K562 (cell line): ENCODE data around the gene FAM78B.

Experiments
- MECOM ChIP-seq: fragments of 250-450 bp; sonication (Bioruptor Pico); IDR thresholded peaks from 2 replicates; pipeline ENCODE4 v1.8.0; 2022; ENCODE audit warnings: inconsistent platforms
- TF ChIP-seq, protein P1 (sequence below), 3 experiments: IDR thresholded peaks in 2 of 3; conservative IDR thresholded peaks in 1 of 3; 2 replicates each; pipeline ENCODE4 v1.5.1; 2011 to 2012; ENCODE audit warnings: low read length in 3 of 3, mild to moderate bottlenecking in 3 of 3, control low read depth in 2 of 3, improper control_type of control experiment in 1 of 3, inconsistent platforms in 1 of 3, low read depth in 1 of 3, mixed read lengths in 1 of 3, moderate library complexity in 1 of 3; ENCODE audit not compliant: insufficient read depth in 2 of 3
- TF ChIP-seq, protein P2 (sequence below): fragments of 250-450 bp; sonication (Bioruptor Pico); IDR thresholded peaks from 2 replicates; pipeline ENCODE4 v1.4.0; 2020; ENCODE audit warnings: mild to moderate bottlenecking, moderate library complexity
- TF ChIP-seq, protein P3 (sequence below): sonication (generic); formaldehyde crosslinking; IDR thresholded peaks from 2 replicates; pipeline ENCODE4 v1.8.1; 2023; ENCODE audit warnings: mild to moderate bottlenecking, missing genetic modification reagents
- TF ChIP-seq, protein P4 (sequence below): IDR thresholded peaks from 2 replicates; pipeline ENCODE4 v1.6.1; 2016; ENCODE audit warnings: missing genetic modification characterization, missing compliant biosample characterization

DNA sequence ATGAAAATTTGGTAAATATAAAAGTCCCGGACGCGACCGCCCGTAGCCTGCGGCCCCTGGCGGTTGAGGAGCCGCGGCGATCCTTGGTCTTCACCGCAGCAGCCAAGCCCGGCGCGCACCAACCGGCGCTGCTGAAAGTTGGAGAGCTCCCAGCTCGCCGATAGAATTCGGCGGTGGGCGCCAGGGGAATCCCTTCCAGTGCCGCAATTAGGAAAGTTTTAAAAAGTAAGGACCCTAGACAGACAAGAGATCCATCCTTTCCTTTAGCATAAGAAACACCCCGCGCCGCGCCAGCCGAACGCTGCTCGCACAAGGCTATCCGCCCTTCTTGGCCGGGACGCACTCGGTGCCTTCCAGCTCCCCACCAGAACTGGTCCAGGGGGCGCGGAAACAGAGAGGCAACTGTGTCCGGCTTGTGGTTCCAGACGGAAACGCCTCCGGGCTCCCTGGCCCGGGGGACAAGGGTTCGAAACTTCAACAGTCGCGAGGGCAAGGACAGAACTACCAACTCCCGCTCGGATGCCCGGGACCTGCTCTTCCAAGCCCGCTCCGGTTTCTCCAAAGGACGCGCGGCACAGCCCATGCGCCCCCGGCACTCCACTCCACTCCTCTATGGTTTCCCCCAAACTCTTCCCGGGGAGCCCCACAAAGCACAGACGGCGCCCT, 1.7 kb downstream of the FAM78B start:
- TF ChIP-seq, protein P1, sequence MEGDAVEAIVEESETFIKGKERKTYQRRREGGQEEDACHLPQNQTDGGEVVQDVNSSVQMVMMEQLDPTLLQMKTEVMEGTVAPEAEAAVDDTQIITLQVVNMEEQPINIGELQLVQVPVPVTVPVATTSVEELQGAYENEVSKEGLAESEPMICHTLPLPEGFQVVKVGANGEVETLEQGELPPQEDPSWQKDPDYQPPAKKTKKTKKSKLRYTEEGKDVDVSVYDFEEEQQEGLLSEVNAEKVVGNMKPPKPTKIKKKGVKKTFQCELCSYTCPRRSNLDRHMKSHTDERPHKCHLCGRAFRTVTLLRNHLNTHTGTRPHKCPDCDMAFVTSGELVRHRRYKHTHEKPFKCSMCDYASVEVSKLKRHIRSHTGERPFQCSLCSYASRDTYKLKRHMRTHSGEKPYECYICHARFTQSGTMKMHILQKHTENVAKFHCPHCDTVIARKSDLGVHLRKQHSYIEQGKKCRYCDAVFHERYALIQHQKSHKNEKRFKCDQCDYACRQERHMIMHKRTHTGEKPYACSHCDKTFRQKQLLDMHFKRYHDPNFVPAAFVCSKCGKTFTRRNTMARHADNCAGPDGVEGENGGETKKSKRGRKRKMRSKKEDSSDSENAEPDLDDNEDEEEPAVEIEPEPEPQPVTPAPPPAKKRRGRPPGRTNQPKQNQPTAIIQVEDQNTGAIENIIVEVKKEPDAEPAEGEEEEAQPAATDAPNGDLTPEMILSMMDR (IDR thresholded peaks at IDR 0.05 in 2 of 3, conservative IDR thresholded peaks at IDR 0.05 in 1 of 3; ENCODE audit: insufficient read depth in 2 of 3, low read depth in 1 of 3, low read length in 3 of 3), result peak; percentile 49 to 70 (median 56)
- TF ChIP-seq MECOM (CRISPR knock-in tag), result no peak
- TF ChIP-seq, protein P2, sequence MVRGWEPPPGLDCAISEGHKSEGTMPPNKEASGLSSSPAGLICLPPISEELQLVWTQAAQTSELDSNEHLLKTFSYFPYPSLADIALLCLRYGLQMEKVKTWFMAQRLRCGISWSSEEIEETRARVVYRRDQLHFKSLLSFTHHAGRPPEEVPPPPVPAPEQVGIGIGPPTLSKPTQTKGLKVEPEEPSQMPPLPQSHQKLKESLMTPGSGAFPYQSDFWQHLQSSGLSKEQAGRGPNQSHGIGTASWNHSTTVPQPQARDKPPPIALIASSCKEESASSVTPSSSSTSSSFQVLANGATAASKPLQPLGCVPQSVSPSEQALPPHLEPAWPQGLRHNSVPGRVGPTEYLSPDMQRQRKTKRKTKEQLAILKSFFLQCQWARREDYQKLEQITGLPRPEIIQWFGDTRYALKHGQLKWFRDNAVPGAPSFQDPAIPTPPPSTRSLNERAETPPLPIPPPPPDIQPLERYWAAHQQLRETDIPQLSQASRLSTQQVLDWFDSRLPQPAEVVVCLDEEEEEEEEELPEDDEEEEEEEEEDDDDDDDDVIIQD, result no peak
- TF ChIP-seq, protein P3, sequence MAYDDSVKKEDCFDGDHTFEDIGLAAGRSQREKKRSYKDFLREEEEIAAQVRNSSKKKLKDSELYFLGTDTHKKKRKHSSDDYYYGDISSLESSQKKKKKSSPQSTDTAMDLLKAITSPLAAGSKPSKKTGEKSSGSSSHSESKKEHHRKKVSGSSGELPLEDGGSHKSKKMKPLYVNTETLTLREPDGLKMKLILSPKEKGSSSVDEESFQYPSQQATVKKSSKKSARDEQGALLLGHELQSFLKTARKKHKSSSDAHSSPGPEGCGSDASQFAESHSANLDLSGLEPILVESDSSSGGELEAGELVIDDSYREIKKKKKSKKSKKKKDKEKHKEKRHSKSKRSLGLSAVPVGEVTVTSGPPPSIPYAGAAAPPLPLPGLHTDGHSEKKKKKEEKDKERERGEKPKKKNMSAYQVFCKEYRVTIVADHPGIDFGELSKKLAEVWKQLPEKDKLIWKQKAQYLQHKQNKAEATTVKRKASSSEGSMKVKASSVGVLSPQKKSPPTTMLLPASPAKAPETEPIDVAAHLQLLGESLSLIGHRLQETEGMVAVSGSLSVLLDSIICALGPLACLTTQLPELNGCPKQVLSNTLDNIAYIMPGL, result no peak
- TF ChIP-seq, protein P4, sequence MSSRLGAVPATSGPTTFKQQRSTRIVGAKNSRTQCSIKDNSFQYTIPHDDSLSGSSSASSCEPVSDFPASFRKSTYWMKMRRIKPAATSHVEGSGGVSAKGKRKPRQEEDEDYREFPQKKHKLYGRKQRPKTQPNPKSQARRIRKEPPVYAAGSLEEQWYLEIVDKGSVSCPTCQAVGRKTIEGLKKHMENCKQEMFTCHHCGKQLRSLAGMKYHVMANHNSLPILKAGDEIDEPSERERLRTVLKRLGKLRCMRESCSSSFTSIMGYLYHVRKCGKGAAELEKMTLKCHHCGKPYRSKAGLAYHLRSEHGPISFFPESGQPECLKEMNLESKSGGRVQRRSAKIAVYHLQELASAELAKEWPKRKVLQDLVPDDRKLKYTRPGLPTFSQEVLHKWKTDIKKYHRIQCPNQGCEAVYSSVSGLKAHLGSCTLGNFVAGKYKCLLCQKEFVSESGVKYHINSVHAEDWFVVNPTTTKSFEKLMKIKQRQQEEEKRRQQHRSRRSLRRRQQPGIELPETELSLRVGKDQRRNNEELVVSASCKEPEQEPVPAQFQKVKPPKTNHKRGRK, result no peak
